ENCODE results near the gene CBX5.

CBX5 gene

GRCh38 chr12:54303640-54304039 is 23.7 kb upstream of the CBX5 start:
- H3K4me3 ChIP-seq (ENCODE audit: low read depth, low read length): no peak overlapping the region
- no peak overlapping the region for H3K27ac ChIP-seq (ENCODE audit: low read depth, low read length)

GRCh38 chr12:54301428-54302048 is 21.6 kb upstream of the CBX5 start:
- Histone ChIP-seq H2AFZ (ENCODE audit: low read length, unreplicated experiment) (no peak overlapping the region), H3K79me2 (ENCODE audit: control insufficient read depth, insufficient read depth, low read length, unreplicated experiment) (no peaks in the 10 kb centered on the region), H3K27ac (ENCODE audit: low read depth, low read length) (no peak overlapping the region), H3K27me3 (ENCODE audit: insufficient read depth, low read length) (peaks cover 13% of the 10 kb centered on the region; the same call in 1 of the 2 replicates), H3K4me3 (ENCODE audit: low read depth, low read length) (no peak overlapping the region), H3K4me1 (ENCODE audit: control insufficient read depth, insufficient read depth, low read length, unreplicated experiment) (peaks cover 34% of the 10 kb centered on the region), H3K36me3 (ENCODE audit: insufficient read depth, low read length) (no peaks in the 10 kb centered on the region)

More at GRCh38 chr12:54303640-54304039, 23.7 kb upstream of the CBX5 start:
- Histone ChIP-seq H3K27me3 (ENCODE audit: insufficient read depth, low read length) (peaks cover 13% of the 10 kb centered on the region; the same call in 1 of the 2 replicates), H3K4me1 (ENCODE audit: control insufficient read depth, insufficient read depth, low read length, unreplicated experiment) (peaks cover 38% of the 10 kb centered on the region), H3K36me3 (ENCODE audit: insufficient read depth, low read length) (no peaks in the 10 kb centered on the region), H2AFZ (ENCODE audit: low read length, unreplicated experiment) (no peak overlapping the region), H3K79me2 (ENCODE audit: control insufficient read depth, insufficient read depth, low read length, unreplicated experiment) (no peaks in the 10 kb centered on the region)

- H3K4me3 ChIP-seq (ENCODE audit: low read depth, low read length): peak within 1 kb of the TSS; percentile 62
- no peak within 1 kb of the TSS for H3K27ac ChIP-seq (ENCODE audit: low read depth, low read length)
- peaks cover 34% of the 10 kb centered on the region for H3K4me1 ChIP-seq (ENCODE audit: control insufficient read depth, insufficient read depth, low read length, unreplicated experiment)
- no peak within 1 kb of the TSS for H2AFZ ChIP-seq (ENCODE audit: low read length, unreplicated experiment)
- H3K79me2 ChIP-seq (ENCODE audit: control insufficient read depth, insufficient read depth, low read length, unreplicated experiment): no peaks in the 10 kb centered on the region
- peaks cover 13% of the 10 kb centered on the region; the same call in 1 of the 2 replicates for H3K27me3 ChIP-seq (ENCODE audit: insufficient read depth, low read length)
- no peaks in the 10 kb centered on the region for H3K36me3 ChIP-seq (ENCODE audit: insufficient read depth, low read length)
Measured at GRCh38 chr12:54300732-54301427, 21.0 kb upstream of the CBX5 start, which contains the start of gene NFE2. Gene NFE2, minus strand, starts transcription at chr12:54301015. Its CDS starts 5,767 bp downstream, at chr12:54295248.

DNA sequence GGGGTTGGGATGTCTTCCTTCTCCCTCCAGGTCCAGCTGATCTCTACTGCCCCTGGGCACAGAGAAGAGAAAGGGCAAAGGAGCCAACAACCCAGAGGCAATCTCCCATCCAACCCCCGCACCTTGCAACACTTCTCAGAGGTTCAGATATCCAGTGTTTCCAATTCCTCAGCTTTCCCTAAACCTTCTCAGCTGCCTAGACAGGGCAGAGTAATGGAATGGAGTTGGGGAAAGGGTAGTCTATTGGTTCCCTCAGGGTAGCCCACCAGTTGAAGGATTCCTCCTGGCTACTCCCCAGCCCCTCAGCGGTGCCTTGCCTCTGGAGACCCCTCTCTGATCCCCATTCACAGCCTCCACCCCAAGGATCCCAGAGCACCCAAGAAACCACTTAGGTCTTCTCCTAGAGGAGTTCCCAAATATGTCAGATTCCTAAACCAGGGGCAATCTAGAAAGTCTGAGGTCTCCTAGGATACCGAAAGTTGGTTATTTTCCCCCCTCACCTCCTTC is 20.4 kb upstream of the CBX5 start:
- peaks cover 34% of the 10 kb centered on the region for H3K4me1 ChIP-seq (ENCODE audit: control insufficient read depth, insufficient read depth, low read length, unreplicated experiment)
- H3K27ac ChIP-seq (ENCODE audit: low read depth, low read length): no peak overlapping the region
- H3K4me3 ChIP-seq (ENCODE audit: low read depth, low read length): peak overlapping the region; percentile 62
- no peaks in the 10 kb centered on the region for H3K36me3 ChIP-seq (ENCODE audit: insufficient read depth, low read length)
- H3K27me3 ChIP-seq (ENCODE audit: insufficient read depth, low read length): peaks cover 13% of the 10 kb centered on the region; the same call in 1 of the 2 replicates
- no peaks in the 10 kb centered on the region for H3K79me2 ChIP-seq (ENCODE audit: control insufficient read depth, insufficient read depth, low read length, unreplicated experiment)
- no peak overlapping the region for H2AFZ ChIP-seq (ENCODE audit: low read length, unreplicated experiment)

DNA sequence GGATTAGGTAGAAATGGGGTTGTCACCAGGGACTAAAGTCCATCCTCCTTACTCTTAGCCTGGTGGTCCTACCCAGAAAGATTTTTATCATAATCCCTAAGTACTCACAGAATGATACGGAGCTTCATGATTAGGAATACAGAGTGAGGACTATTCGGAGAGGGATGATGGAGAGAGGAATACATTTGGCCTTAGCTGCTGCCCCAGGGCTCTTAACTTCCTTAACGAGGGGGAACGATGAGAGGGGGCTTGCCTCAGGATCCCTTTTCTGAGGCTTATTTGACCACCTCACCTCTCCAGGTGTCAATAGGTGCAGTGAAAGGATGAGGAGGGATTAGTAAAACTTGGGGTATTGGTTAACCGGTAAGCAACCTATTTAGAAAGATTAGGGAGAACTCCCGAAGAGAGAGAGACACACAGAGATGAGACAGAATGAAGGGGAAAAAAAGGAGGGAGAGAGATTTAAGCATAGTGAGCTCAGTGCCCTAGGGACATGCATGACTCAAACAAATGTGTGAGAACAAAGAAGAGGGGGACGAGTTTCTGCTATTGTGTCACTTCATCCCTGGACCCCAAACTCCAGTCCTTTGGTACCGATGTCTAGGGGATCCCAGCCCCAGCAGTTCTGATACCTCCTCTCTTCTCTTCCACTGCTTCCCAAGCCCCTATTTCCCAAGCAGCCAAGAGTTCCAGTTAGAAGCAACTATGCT is 19.7 kb upstream of the CBX5 start:
- no peaks in the 10 kb centered on the region for H3K36me3 ChIP-seq (ENCODE audit: insufficient read depth, low read length)
- peak overlapping the region; percentile 62 for H3K4me3 ChIP-seq (ENCODE audit: low read depth, low read length)
- H3K4me1 ChIP-seq (ENCODE audit: control insufficient read depth, insufficient read depth, low read length, unreplicated experiment): peaks cover 34% of the 10 kb centered on the region
- no peak overlapping the region for H2AFZ ChIP-seq (ENCODE audit: low read length, unreplicated experiment)
- H3K27ac ChIP-seq (ENCODE audit: low read depth, low read length): no peak overlapping the region
- H3K27me3 ChIP-seq (ENCODE audit: insufficient read depth, low read length): peaks cover 13% of the 10 kb centered on the region; the same call in 1 of the 2 replicates
- no peaks in the 10 kb centered on the region for H3K79me2 ChIP-seq (ENCODE audit: control insufficient read depth, insufficient read depth, low read length, unreplicated experiment)

DNA sequence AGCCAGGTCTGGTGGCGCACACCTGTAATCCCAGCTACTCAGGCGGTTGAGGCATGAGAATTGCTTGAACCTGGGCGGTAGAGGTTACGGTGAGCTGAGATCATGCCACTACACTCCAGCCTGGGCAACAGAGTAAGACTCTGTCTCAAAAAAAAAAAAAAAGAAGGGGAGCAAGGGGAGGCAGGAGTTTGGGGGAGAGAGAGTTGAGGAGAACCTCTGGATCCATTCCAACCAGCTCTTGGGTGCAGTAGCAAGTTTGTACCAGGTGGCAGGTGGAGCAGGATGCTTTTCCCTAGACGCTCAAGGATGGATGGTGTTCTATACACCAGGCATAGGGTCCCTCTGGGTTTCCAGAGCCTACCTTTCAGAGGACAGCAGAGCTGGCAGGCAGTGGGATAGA is 19.0 kb upstream of the CBX5 start:
- no peak overlapping the region for H3K27ac ChIP-seq (ENCODE audit: low read depth, low read length)
- peaks cover 13% of the 10 kb centered on the region; the same call in 1 of the 2 replicates for H3K27me3 ChIP-seq (ENCODE audit: insufficient read depth, low read length)
- H3K4me1 ChIP-seq (ENCODE audit: control insufficient read depth, insufficient read depth, low read length, unreplicated experiment): peaks cover 26% of the 10 kb centered on the region
- no peak overlapping the region for H3K4me3 ChIP-seq (ENCODE audit: low read depth, low read length)
- H3K36me3 ChIP-seq (ENCODE audit: insufficient read depth, low read length): no peaks in the 10 kb centered on the region
- H2AFZ ChIP-seq (ENCODE audit: low read length, unreplicated experiment): no peak overlapping the region
- no peaks in the 10 kb centered on the region for H3K79me2 ChIP-seq (ENCODE audit: control insufficient read depth, insufficient read depth, low read length, unreplicated experiment)

DNA sequence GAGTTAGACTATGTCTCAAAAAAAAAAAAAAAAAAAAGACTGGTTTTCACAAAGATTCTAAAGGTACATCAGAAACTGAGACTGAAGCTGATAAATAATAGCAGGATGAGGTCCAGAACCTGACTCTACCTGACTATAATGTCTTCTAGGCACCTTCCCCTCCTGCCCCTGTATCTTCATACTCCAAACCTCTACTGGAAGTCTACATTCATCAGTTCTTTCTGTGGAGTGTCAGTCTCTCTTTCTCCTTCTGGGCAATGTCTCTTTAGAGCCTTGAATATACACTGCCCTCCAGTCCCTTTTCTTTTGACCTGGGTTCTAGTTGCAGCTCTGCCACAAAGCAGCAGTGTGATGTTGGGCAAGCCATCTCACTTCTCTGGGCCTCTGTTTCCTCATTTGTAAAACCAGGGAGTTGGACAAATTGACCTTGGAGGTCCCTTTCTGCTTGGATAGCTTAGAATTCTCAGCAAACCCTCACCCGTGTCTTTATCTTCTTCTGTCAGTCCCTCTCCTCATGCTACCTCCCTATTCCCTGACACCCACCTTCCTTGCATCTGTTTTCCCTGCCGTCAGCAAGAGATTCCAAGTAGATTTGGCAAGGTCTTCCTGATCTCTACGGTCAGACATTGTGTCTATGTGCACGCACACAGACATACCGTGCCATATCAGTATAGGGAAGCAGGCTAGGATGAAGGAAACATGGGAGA is 16.6 kb upstream of the CBX5 start:
- no peaks in the 10 kb centered on the region for H3K36me3 ChIP-seq (ENCODE audit: insufficient read depth, low read length)
- H3K4me1 ChIP-seq (ENCODE audit: control insufficient read depth, insufficient read depth, low read length, unreplicated experiment): peaks cover 22% of the 10 kb centered on the region
- no peak overlapping the region for H2AFZ ChIP-seq (ENCODE audit: low read length, unreplicated experiment)
- H3K27ac ChIP-seq (ENCODE audit: low read depth, low read length): no peak overlapping the region
- no peaks in the 10 kb centered on the region for H3K79me2 ChIP-seq (ENCODE audit: control insufficient read depth, insufficient read depth, low read length, unreplicated experiment)
- H3K4me3 ChIP-seq (ENCODE audit: low read depth, low read length): no peak overlapping the region
- 0 out of 2 replicates have a peak, but pooled peaks cover 3% of the 10 kb centered on the region for H3K27me3 ChIP-seq (ENCODE audit: insufficient read depth, low read length)

DNA sequence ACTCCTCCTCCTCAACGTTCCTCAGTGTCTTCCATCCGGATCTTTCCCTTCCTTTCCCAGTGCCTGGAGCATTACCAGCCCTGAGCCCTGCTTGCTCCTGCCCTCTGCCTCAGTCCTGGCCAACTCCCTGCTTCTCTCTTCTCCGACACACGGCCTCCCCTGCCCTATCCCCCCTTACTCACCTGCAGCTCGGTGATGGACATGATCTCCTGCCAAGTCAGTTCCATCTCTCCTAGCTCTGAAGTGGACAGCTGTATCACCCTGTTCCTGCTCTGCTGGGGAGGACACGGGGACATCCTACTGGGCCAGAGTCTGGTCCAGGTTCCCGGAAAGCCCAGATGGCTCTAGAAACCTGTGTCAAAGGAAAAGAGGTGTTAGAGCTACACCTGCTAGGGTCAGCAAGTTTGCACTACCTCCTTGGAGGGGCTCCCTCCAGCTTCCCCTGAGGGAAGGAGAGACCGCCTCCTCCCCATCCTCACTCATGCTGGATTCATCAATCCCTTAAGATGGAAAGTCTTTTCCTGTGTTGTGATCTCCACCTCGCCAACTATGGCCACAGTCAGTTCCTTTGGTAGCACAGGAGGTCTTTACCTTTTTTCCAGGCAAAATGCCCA is 15.1 kb upstream of the CBX5 start:
- Histone ChIP-seq H3K27me3 (ENCODE audit: insufficient read depth, low read length) (no peaks in the 10 kb centered on the region), H3K27ac (ENCODE audit: low read depth, low read length) (no peak overlapping the region), H2AFZ (ENCODE audit: low read length, unreplicated experiment) (no peak overlapping the region), H3K36me3 (ENCODE audit: insufficient read depth, low read length) (no peaks in the 10 kb centered on the region), H3K79me2 (ENCODE audit: control insufficient read depth, insufficient read depth, low read length, unreplicated experiment) (no peaks in the 10 kb centered on the region), H3K4me1 (ENCODE audit: control insufficient read depth, insufficient read depth, low read length, unreplicated experiment) (peaks cover 9% of the 10 kb centered on the region), H3K4me3 (ENCODE audit: low read depth, low read length) (no peak overlapping the region)

- Histone ChIP-seq H2AFZ (ENCODE audit: low read length, unreplicated experiment) (no peak overlapping the region), H3K4me1 (ENCODE audit: control insufficient read depth, insufficient read depth, low read length, unreplicated experiment) (peaks cover 2% of the 10 kb centered on the region), H3K4me3 (ENCODE audit: low read depth, low read length) (no peak overlapping the region), H3K27me3 (ENCODE audit: insufficient read depth, low read length) (no peaks in the 10 kb centered on the region), H3K27ac (ENCODE audit: low read depth, low read length) (no peak overlapping the region), H3K79me2 (ENCODE audit: control insufficient read depth, insufficient read depth, low read length, unreplicated experiment) (no peaks in the 10 kb centered on the region), H3K36me3 (ENCODE audit: insufficient read depth, low read length) (no peaks in the 10 kb centered on the region)
Measured at GRCh38 chr12:54294152-54294952, 14.4 kb upstream of the CBX5 start.
